GM12801 (cell line): ENCODE results near the gene SEMA4B.

Experiments used
- CTCF ChIP-seq: IDR thresholded peaks from one replicate; pipeline ENCODE4 v1.5.1; 2011; ENCODE audit warnings: control low read depth; ENCODE audit not compliant: insufficient read length; ENCODE audit errors: extremely low read depth

The SEMA4B gene

GRCh38 chr15:90217671-90218394 is 16.7 kb downstream of the SEMA4B start:
- no peak for TF ChIP-seq CTCF

- no peak for TF ChIP-seq CTCF
Measured at GRCh38 chr15:90219421-90220141, 18.5 kb downstream of the SEMA4B start.

- TF ChIP-seq CTCF = no peak
Measured at GRCh38 chr15:90221246-90221900, 20.2 kb downstream of the SEMA4B start.

- no peak for TF ChIP-seq CTCF
Measured at GRCh38 chr15:90222547-90222946, 21.4 kb downstream of the SEMA4B start.

- TF ChIP-seq CTCF = no peak
Measured at GRCh38 chr15:90223441-90224165, 22.5 kb downstream of the SEMA4B start.

GRCh38 chr15:90225047-90225446 is 23.9 kb downstream of the SEMA4B start:
- no peak for TF ChIP-seq CTCF
